Duodenal mucosa (tissue), 2 donors: ENCODE data around the gene C1orf53.
A peak's percentile ranks its signal among the peaks of the same experiment; 100 is the strongest.

ENCODE experiments used
- H3K27ac ChIP-seq: one replicate; pipeline ENCODE4 v1.7.0; 2013; ENCODE audit warnings: low read depth, low read length
- H3K27me3 ChIP-seq, 2 donors: one replicate each; pipeline ENCODE4 v1.7.0; 2013; ENCODE audit warnings: low read length in 2 of 2, control low read depth in 1 of 2; ENCODE audit not compliant: insufficient read depth in 2 of 2, control insufficient read depth in 1 of 2
- H3K36me3 ChIP-seq, 2 donors: one replicate each; pipeline ENCODE4 v1.7.0; 2013; ENCODE audit warnings: low read length in 2 of 2, control low read depth in 1 of 2; ENCODE audit not compliant: insufficient read depth in 2 of 2, control insufficient read depth in 1 of 2
- H3K4me1 ChIP-seq, 2 donors: one replicate each; pipeline ENCODE4 v1.7.0; 2013; ENCODE audit warnings: low read length in 2 of 2, control low read depth in 1 of 2; ENCODE audit not compliant: insufficient read depth in 2 of 2, control insufficient read depth in 1 of 2
- H3K4me3 ChIP-seq, 2 donors: one replicate each; pipeline ENCODE4 v1.7.0; 2013; ENCODE audit warnings: low read length in 2 of 2, low read depth in 1 of 2
- H3K9ac ChIP-seq, 2 donors: one replicate each; pipeline ENCODE4 v1.7.0; 2013; ENCODE audit warnings: low read length in 2 of 2, low read depth in 1 of 2
- H3K9me3 ChIP-seq, 2 donors: one replicate each; pipeline ENCODE4 v1.7.0; 2013; ENCODE audit warnings: low read length in 2 of 2, control low read depth in 1 of 2; ENCODE audit not compliant: control insufficient read depth in 1 of 2

The C1orf53 gene

DNA sequence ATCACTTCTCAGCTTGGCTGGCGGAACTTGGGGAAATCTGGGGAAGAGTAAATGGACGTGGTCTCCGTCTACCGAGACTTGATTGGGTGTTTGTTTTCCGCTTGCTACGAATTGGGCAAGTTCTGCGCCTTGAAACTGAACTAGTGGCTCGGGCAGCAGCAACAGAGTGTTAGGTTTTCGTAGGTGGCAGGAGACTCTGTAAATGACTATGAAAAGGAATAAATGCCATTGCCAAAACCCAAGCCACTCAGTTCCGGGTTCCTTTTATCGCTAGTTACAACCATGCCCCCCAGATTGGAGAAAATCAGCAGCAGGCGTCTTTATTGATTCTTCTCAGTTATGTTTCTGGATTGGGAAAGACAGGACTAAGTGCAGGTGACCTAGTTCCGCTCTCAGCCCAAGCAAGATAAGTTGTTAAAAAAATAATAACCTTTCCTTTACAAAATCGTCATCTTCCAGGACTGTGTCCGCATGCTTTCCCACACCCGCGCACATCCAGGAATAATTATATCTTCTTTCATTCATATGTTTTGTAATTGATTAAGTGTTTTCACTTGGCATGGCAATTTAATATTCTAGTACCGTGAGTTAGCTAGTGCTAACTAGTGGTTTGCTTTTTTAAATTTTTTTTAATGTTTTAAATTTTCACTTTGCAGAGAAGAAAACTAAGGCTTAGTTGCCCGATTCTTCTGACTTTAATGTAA lies 18.1 kb downstream of the C1orf53 start:
- peaks cover 36 to 53% of the 10 kb centered on the region in 2 donors for H3K4me1 ChIP-seq
- no peaks in the 10 kb centered on the region for H3K36me3 ChIP-seq
- H3K9me3 ChIP-seq, result no peaks in the 10 kb centered on the region
- peaks cover 67 to 72% of the 10 kb centered on the region in 2 donors for H3K27me3 ChIP-seq
- H3K9ac ChIP-seq, result no peak overlapping the region
- H3K27ac ChIP-seq, result no peak overlapping the region
- peak overlapping the region in 1 of 2 donors; percentile 40 for H3K4me3 ChIP-seq

- Histone ChIP-seq H3K9me3 (no peaks in the 10 kb centered on the region), H3K4me3 (peak overlapping the region; percentile 55 to 64), H3K27me3 (peaks cover 65 to 68% of the 10 kb centered on the region in 2 donors), H3K4me1 (peaks cover 27 to 45% of the 10 kb centered on the region in 2 donors), H3K27ac (no peak overlapping the region), H3K9ac (no peak overlapping the region), H3K36me3 (no peaks in the 10 kb centered on the region)
Measured at GRCh38 chr1:197921235-197922069, 19.0 kb downstream of the C1orf53 start.

DNA sequence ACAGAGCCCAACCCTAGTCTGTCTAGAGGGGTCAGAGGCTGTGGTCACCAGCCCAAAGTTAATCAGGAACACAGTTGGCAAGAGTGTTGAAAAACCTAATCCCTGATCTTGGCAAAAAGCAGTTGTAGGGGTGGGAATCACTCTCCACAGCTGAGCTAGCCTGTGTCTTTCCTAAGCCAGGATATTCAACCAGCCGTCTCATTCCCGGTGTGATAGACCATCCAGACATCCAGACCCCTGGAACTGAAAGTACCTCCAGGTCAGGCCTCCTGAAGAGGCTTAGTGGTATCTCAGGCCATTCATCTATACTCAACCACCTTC lies 19.6 kb downstream of the C1orf53 start:
- H3K4me3 ChIP-seq, result no peak overlapping the region
- H3K36me3 ChIP-seq, result no peaks in the 10 kb centered on the region
- H3K9ac ChIP-seq, result no peak overlapping the region
- no peak overlapping the region for H3K27ac ChIP-seq
- peaks cover 22 to 40% of the 10 kb centered on the region in 2 donors for H3K4me1 ChIP-seq
- H3K9me3 ChIP-seq, result no peaks in the 10 kb centered on the region
- H3K27me3 ChIP-seq, result peaks cover 61 to 65% of the 10 kb centered on the region in 2 donors

GRCh38 chr1:197923038-197923437 lies 20.6 kb downstream of the C1orf53 start:
- H3K27ac ChIP-seq, result no peak overlapping the region
- H3K4me3 ChIP-seq, result no peak overlapping the region
- H3K27me3 ChIP-seq, result peaks cover 59 to 61% of the 10 kb centered on the region in 2 donors
- H3K36me3 ChIP-seq, result no peaks in the 10 kb centered on the region
- peaks cover 12 to 29% of the 10 kb centered on the region in 2 donors for H3K4me1 ChIP-seq
- no peaks in the 10 kb centered on the region for H3K9me3 ChIP-seq
- no peak overlapping the region for H3K9ac ChIP-seq

DNA sequence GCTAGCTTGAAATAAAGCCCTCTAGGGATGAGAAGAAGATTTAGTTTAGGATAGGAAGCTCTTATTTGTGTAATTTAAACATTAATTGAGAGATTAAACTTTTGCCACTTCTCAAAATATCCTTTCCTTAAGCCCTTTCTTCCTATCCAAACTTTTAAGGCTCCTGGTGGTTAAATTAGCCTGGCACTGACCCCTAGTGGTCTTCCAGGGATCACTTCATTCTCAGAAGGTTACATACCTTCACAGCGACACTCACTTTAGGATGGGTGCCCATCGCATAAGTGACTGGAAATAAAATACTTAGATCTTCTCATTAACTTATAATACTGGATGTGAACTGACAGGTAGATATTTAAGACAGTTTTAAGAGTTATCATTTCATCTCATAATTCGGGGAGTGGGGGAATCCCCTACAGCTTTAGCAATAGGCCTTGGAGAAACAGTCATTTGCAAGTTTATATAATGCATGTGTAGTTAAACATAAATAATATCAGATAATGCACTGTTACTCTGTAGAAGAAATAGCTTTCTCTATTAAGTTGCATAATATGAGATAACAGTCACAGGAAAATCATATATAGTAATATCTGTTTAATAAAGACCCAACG lies 22.2 kb downstream of the C1orf53 start:
- H3K27me3 ChIP-seq, result peaks cover 52 to 56% of the 10 kb centered on the region in 2 donors
- H3K9ac ChIP-seq, result no peak overlapping the region
- H3K27ac ChIP-seq, result no peak overlapping the region
- H3K9me3 ChIP-seq, result no peaks in the 10 kb centered on the region
- no peaks in the 10 kb centered on the region for H3K36me3 ChIP-seq
- H3K4me1 ChIP-seq, result peaks cover 2 to 14% of the 10 kb centered on the region in 2 donors
- H3K4me3 ChIP-seq, result no peak overlapping the region

DNA sequence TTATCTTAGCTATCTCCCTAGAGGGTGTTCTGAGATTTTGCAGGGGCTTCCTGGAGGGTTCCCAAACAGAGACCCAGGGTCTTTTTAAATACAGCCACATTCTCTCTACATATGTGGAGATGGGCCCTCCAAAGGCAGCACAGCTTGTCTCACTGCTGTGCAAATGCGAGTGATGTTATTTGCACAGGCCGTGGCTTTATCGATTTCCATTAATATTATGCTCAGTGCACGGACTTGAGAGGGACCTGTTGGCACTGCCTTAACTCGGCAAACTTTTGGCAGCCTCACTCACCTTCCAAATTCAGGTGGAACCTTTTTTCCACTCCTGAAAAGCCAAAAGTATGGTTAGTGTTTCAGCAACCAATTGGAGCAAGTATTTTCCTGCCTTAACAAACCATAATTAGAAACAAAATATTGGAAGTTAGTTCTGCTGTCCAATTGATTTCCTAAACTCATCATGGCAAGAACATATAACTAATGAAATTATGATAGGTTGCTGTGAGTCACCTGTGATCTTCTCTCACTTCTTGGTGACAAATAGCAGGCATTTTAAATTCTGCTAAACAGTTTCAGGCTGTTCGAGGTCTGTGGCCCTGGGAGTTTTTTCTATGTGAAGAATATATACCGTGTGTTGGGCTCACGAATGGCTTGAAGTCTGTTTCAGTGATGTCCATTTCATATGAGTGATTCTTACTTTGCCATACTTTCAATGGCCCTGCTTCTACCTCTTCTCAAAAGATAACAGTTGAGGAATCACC lies 25.7 kb downstream of the C1orf53 start:
- Histone ChIP-seq H3K27ac (no peak overlapping the region), H3K36me3 (no peaks in the 10 kb centered on the region), H3K27me3 (peaks cover 44 to 49% of the 10 kb centered on the region in 2 donors), H3K4me3 (no peak overlapping the region), H3K4me1 (no peaks in the 10 kb centered on the region), H3K9me3 (no peaks in the 10 kb centered on the region), H3K9ac (no peak overlapping the region)

DNA sequence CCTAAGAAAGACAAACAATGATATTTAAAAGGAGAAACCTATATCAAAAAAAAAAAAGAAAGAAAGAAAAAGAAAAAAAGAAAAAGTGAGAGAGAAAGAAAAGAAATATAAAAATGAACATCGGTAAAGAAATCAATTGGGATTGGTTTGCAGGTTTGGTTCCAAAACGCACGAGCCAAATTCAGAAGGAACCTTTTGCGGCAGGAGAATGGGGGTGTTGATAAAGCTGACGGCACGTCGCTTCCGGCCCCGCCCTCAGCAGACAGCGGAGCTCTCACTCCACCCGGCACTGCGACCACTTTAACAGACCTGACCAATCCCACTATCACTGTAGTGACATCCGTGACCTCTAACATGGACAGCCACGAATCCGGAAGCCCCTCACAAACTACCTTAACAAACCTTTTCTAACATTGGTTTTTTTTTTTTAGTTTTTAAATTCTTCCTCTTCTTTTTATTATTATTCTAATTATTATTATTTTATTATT lies 26.5 kb downstream of the C1orf53 start:
- H3K4me1 ChIP-seq, result no peaks in the 10 kb centered on the region
- no peak overlapping the region for H3K27ac ChIP-seq
- H3K9ac ChIP-seq, result no peak overlapping the region
- H3K9me3 ChIP-seq, result no peaks in the 10 kb centered on the region
- peaks cover 44 to 55% of the 10 kb centered on the region in 2 donors for H3K27me3 ChIP-seq
- H3K36me3 ChIP-seq, result no peaks in the 10 kb centered on the region
- H3K4me3 ChIP-seq, result peak overlapping the region in 1 of 2 donors; percentile 25

DNA sequence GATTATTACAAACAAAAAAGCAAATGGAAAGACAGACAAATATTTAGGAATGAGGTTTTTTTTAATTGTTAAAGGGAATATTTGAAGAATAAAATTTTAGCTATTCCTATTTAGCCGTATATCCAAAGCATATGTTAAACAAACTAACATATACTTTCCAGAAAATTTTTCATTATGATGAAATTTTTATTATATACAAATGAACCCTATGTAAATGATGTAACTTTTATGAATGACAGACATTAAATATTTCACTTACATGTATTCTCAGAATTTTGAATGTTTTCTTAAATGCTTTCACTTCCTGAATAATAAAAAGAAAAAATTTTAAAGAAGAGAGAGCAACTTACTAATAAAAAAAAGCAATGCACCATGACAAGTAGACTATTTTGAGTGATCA lies 30.6 kb downstream of the C1orf53 start:
- H3K9me3 ChIP-seq, result no peaks in the 10 kb centered on the region
- peaks cover 23 to 45% of the 10 kb centered on the region in 2 donors for H3K27me3 ChIP-seq
- H3K27ac ChIP-seq, result no peak overlapping the region
- no peaks in the 10 kb centered on the region for H3K36me3 ChIP-seq
- no peaks in the 10 kb centered on the region for H3K4me1 ChIP-seq
- no peak overlapping the region for H3K4me3 ChIP-seq
- no peak overlapping the region for H3K9ac ChIP-seq

GRCh38 chr1:197933647-197934046 lies 31.2 kb downstream of the C1orf53 start:
- no peak overlapping the region for H3K4me3 ChIP-seq
- H3K9me3 ChIP-seq, result no peaks in the 10 kb centered on the region
- no peak overlapping the region for H3K9ac ChIP-seq
- H3K4me1 ChIP-seq, result no peaks in the 10 kb centered on the region
- no peak overlapping the region for H3K27ac ChIP-seq
- no peaks in the 10 kb centered on the region for H3K36me3 ChIP-seq
- H3K27me3 ChIP-seq, result peaks cover 18 to 38% of the 10 kb centered on the region in 2 donors
